ENCODE measurements around the gene SAMD4A.
A peak's percentile ranks its signal among the peaks of the same experiment; 100 is the strongest.

Gene SAMD4A

DNA sequence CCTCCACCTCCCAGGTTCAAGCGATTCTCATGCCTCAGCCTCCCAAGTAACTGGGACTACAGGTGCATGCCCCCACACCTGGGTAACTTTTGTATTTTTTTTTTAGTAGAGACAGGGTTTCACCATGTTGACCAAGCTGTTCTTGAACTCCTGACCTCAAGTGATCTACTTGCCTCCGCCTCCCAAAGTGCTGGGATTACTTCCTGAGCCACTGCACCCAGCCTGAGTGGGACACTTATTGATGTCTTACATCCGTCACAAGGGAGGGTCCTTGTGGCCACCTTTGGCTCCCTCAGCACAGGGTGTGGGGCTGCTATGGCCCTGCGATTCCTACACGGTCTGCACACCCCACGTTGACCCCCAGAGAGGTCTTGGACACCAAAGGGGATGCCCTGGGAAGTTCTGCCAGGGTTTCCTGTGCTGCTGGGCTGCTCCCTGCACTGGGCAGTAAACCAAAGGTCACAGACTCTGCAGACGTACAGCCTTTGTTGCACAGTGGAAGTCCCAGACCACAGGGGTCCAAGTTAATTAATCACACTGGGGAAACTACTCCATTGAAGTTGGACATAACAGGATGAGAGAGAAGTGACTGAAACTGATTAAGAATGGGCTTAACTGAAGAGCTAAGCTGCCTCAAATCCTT lies 95.7 kb downstream of the SAMD4A start:
- DNase-seq, result no peak

GRCh38 chr14:54664961-54665360 lies 98.0 kb downstream of the SAMD4A start:
- DNase-seq, result no peak

- DNase-seq, result no peak
Observed at GRCh38 chr14:54665946-54666345, 99.0 kb downstream of the SAMD4A start.

DNA sequence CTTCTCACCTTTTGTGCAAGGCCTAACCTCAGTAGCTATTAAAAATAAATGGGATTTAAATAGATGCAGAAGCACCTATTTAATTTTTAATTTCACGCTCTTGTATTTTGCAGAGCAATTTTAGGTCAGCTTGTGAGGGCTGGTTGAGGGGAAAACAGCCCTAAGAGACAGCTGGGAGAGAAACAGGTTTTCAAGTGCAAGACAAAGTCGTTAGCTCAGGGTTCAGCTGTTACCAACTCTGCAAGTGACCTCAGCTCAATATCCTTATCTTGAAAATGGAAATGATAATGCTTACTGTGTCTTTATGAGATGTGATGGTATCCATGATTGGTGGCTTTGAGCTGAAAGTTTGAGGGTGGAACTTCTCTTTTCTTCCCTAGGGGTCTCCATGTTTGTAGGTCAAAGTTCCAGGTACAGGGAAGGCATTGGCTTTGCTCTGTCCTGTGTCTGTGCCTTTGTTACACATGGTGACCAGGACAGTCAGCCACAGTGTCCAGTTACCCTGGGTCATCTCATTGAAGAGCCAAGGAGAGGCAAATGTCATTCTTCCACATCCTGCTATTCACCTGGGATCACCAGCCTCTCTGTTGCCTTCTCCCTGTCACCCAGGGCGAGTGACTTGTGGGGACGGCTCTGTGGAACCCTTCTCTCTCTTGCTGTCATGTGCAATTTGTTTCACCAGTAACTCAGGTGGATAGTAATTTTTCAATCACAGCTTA lies 100.3 kb downstream of the SAMD4A start:
- no peak for DNase-seq

DNA sequence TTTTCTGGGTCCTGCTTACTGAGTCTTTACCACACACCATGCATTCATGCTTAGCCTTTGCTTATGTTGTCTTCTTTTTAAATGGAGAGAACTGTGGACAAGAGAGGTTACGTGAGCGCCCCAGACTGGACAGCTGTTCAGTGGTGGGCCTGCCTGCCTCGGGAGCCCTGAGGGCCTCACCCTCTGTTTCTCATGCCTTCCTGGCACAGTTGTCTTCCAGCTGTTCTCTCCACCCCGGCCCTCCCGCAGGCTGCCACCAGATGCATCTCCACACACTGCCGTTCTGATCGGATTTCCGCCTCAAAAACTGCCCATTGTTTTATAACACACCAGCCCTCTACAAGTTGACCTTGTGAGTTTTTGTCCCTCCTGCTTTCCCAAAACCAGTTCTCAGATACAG lies 100.8 kb downstream of the SAMD4A start:
- DNase-seq, result no peak

- DNase-seq, result no peak
Observed at GRCh38 chr14:54669721-54670561, 103.0 kb downstream of the SAMD4A start.

DNA sequence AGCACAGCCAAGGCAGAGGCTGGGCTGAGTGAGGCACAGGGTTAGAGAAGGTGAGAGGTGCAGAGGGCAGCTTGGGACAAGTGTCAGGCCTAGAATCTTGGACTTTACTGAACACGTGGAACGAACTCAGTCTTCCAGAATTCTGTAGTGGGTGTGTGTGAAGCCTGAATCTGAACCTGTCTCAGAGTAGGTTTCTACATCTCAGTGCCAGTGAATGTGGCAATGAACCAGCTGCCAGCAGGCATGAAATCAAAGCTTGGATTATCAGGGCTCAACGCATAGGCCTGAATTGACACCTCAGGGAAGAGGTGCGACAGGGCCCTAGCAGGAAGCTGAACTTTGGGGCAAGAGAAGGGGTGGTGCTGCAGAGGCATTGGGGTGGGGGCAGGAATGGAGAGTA lies 104.6 kb downstream of the SAMD4A start:
- DNase-seq, result no peak

DNA sequence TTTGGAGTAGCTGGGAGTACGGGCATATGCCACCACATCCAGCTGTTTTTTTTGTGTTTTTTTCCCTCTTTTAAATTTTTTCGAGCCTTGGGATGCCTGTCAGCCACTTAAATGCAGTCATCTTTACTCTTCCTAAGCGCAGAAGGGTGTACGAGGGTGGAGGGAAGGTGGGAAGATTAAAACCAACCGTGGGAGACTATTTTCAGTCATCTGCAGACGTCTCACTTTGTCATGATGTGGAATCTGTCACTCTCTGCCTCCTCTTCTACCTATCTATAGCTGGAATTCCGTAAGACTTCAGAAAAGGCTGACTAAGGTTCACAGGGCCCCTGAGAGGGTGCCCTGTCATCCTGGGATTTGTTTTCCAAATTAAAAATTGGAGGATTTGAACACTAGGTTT lies 105.3 kb downstream of the SAMD4A start:
- DNase-seq, result no peak

DNA sequence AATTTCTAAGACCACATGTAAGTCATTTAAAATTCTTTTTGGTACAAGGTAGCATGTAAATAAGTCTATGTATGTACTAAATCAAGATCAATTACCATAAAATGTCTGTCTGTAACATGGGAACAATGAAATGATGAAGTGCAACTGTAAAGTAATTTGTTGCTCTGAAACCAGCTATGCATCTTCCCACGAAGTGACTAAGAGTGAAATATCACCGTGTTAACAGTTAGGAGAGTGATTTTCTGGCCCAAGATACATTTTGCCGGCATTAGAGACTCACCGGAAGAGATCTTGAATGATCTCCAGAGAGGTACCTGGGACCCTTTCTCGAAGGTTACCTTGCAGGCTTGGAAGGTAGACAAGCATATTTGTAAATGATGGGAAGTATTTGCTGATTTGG lies 105.8 kb downstream of the SAMD4A start:
- no peak for DNase-seq

- DNase-seq, result no peak
Observed at GRCh38 chr14:54673193-54674045, 106.5 kb downstream of the SAMD4A start.

DNA sequence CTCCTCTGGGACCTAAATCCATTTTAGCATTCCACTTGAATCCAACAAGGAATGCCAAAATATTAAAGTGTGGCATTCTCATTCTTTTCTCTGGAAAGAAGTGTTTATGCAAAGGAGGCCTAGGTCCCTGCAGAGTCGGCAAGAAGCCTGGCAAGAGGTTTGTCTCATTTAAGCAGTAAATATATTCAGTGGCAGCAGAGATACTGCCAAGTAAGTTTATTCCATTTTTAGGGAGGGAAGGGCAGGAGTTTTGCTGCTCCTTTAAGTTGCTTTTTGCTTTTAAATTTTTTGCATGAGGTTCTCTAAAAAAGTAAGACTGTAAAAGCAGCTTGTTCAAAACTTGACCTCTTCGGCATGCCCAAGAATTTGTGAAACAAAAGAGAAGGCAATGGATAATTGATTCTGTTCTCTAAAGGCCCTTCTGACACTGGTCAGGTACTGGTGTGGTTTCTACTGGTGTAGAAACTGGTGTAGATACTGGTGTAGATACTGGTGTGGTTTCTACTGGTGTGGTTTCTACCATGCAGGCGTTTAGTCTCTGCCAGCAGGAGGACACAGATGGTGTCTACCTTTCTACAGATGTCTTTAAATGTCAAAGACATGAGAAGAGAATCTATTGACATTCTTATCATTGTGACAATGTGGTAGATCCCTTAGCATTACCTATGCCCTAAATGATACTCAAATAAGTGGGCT lies 107.3 kb downstream of the SAMD4A start:
- no peak for DNase-seq

DNA sequence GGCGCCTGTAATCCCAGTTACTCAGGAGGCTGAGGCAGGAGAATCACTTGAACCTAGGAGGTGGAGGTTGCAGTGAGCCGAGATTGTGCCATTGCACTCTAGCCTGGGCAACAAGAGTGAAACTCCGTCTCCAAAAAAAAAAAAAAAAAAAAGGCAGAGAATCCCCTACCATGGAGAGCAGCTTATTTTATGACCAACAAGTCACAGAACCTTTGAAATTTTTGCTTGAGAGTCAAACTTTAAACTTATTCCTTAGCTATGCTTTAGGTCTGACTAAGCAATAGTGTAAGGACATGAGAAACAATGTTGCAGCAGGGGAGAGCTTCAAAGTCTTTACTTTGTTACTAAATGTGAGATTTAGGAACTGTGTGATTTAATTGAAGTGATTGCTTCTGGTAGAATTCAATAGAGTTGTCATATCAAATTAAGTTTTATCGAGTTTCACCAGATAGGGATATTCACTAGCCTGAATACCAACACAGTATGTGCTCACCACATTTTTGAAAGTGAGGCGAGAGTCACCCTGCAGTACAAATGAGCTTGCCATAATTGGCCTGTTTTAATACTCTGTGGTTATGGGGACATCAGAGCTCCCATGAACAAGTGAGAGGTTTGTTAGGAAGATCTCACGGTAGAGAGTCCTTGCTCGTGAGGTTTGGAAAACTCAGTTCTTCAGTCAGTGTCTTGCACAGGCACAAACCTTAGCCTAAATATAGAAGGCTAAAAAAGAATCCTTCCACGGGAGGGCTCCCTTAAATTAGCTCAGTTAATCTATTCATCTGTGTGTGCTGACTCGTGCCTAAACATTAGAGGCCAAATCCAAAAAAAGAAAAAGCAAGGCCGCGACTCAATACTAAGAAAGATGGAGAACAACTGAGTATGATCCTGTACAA lies 108.6 kb downstream of the SAMD4A start:
- no peak for DNase-seq

DNA sequence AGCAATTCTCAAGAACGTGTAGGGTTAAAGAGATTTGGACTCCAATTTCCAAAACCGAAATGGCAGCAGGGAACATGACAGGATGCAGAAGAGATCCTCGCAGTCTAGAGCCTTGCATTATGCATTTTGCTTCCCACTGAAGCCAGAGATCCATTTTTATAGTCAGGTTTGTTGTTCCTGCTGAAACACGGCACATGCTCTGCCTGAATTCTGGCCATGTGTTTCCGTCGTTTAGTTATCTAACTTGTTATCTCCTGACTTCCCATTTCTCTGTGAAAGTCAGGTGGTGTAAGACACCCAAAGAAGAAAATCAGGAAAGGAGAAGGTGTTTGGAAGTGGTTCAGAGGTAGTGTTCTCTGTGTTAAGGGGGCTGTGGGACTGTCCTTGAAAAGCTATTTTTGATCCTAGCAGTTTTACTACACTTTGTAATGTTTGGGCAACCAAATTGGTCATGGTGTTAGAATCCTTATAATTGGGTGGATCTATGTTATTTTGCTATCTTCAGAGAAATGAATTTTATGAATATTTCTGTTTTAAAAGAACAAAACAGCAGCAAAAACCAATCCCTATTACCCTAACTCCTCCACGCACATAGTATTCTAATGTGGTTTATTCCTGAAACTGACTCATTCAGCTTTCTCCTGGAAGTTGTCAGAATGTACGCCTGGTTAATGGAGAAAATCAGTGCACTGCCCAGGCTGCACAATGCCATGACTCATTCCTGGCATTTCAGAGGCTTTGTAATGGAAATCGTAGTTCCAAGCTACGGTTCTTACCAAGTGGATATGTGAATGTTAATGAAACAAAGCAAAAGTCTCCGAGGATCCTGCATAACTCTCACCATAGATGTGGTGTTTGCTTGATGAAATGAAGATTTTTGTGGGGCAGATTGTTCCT lies 110.1 kb downstream of the SAMD4A start:
- peak; percentile 84 for DNase-seq

- DNase-seq, result no peak
Observed at GRCh38 chr14:54680651-54681050, 113.7 kb downstream of the SAMD4A start.

GRCh38 chr14:54681811-54682261 lies 114.9 kb downstream of the SAMD4A start:
- DNase-seq, result no peak

DNA sequence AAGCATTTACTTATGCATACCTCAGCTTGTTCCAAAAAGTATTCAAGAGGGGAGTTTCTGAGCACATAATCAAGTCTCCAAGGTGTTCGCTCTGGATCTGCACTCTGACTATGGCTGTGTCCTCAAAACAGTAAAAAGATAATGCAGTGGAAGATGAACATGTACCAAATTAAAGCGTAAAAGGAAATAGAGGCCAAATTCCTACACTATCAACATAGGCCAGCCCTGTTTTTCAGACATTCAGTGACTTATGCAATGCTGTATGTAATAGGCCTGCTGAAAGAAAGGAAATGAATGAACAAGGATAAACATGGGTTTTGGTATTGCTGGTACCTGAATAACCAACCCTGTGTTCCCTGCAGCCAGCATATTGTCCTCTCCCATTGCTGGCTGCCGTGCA lies 115.7 kb downstream of the SAMD4A start:
- DNase-seq, result no peak

- peak; percentile 63 for DNase-seq
Observed at GRCh38 chr14:54683882-54684794, 117.2 kb downstream of the SAMD4A start.

DNA sequence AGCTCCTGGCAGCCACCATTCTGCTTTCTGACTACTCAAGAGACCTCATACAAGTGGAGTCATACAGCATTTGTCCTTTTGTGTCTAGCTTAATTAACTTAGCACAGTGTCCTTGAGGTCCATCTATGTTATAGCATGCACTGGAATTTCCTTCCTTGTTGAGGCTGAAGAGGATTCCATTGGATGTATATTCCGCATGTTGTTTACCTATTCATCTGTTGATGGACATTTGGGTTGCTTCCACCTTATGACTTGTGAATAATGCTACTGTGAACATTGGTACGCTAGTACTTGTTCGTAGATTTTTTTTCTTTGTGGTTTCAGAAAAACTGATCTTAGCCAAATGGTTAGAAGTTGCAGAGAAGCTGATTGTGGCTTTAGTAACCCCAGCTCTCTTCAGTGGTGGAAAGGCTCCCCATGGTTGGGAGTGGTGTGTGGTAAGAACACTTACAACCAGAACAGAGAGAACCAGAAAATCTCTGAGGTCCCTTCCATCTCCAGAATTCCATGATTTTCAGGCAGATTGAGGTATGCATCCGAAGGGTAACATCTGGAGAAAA lies 118.4 kb downstream of the SAMD4A start:
- DNase-seq, result no peak

Data from amniotic stem cell (primary cell).